Smooth muscle cell (in vitro differentiated cells): ENCODE results near the gene TMEM38B. TPM values are rescaled to one million over a fixed set of nuclear protein-coding genes. Genes with fewer than 3 reads are reported as not detected.

Experiments used
- DNase-seq: peaks from one replicate; lab custom pipeline; 2025; ENCODE audit not compliant: unreplicated experiment; lab: John Stamatoyannopoulos, UW
- H2AFZ ChIP-seq: fragments of 200-600 bp; sonication (generic); 2 replicates; pipeline ENCODE4 v1.6.0; 2016; ENCODE audit warnings: antibody characterized with exemption, low read depth, mild to moderate bottlenecking
- H3F3A ChIP-seq: fragments of 200-600 bp; sonication (generic); 2 replicates; pipeline ENCODE4 v1.6.0; 2017; ENCODE audit warnings: antibody characterized with exemption, low read depth
- H3K27ac ChIP-seq: fragments of 200-600 bp; sonication (generic); 2 replicates; pipeline ENCODE4 v1.5.1; 2016; ENCODE audit warnings: low read depth, mild to moderate bottlenecking
- H3K27me3 ChIP-seq: fragments of 200-600 bp; sonication (generic); 2 replicates; pipeline ENCODE4 v1.6.1; 2016; ENCODE audit warnings: low read depth, mild to moderate bottlenecking
- H3K36me3 ChIP-seq: fragments of 200-600 bp; sonication (generic); 2 replicates; pipeline ENCODE4 v1.5.1; 2016; ENCODE audit warnings: low read depth
- H3K4me1 ChIP-seq: fragments of 200-600 bp; sonication (generic); 2 replicates; pipeline ENCODE4 v1.5.1; 2016; ENCODE audit warnings: low read depth
- H3K4me2 ChIP-seq: fragments of 200-600 bp; sonication (generic); 2 replicates; pipeline ENCODE4 v1.6.0; 2016; ENCODE audit warnings: mild to moderate bottlenecking
- H3K4me3 ChIP-seq: fragments of 200-600 bp; sonication (generic); 2 replicates; pipeline ENCODE4 v1.5.1; 2016; ENCODE audit warnings: mild to moderate bottlenecking
- H3K79me2 ChIP-seq: fragments of 200-600 bp; sonication (generic); 2 replicates; pipeline ENCODE4 v1.6.0; 2016; ENCODE audit warnings: low read depth, mild to moderate bottlenecking
- H3K9ac ChIP-seq: fragments of 200-600 bp; sonication (generic); 2 replicates; pipeline ENCODE4 v1.6.0; 2016; ENCODE audit warnings: low read depth
- H3K9me3 ChIP-seq: fragments of 200-600 bp; sonication (generic); replicated peaks from 2 replicates; pipeline ENCODE4 v1.5.1; 2016; ENCODE audit warnings: low read depth
- H4K20me1 ChIP-seq: fragments of 200-600 bp; sonication (generic); 2 replicates; pipeline ENCODE4 v1.6.0; 2016; ENCODE audit warnings: low read depth
- CTCF ChIP-seq: fragments of 200-600 bp; sonication (generic); IDR thresholded peaks from 2 replicates; pipeline ENCODE4 v1.5.1; 2017; ENCODE audit warnings: borderline replicate concordance, mild to moderate bottlenecking, antibody characterized with exemption; ENCODE audit not compliant: insufficient read depth, poor library complexity, severe bottlenecking
- WGBS: methylation state at CpG from one replicate; pipeline ENCODE4 v1.1.7; 2016; ENCODE audit warnings: low lambda C conversion rate; 5-methylcytosine and 5-hydroxymethylcytosine counted together
- polyA plus RNA-seq: library from polyadenylated mRNA; unstranded; fragments of >200 nt; fragmentation: Nextera tagmentation; extraction: Ambion mirVana; gene quantifications from 2 replicates; pipeline ENCODE4 v1.2.1, GENCODE V29; 2016
- total RNA-seq: library from RNA; depleted of rRNA; stranded (reverse); fragments of >200 nt; gene quantifications from 2 replicates; pipeline ENCODE4 v1.2.3, GENCODE V29; 2014

Gene TMEM38B
- total and polyA plus RNA-seq, 2 experiments from 2014 or later, result 15.9 to 28.4 TPM

- Histone ChIP-seq H3K4me1 (peaks cover 10% of the 10 kb centered on the region), H2AFZ (no peak overlapping the region), H3K9ac (no peak overlapping the region), H3F3A (no peaks in the 10 kb centered on the region), H3K79me2 (no peaks in the 10 kb centered on the region), H3K36me3 (no peaks in the 10 kb centered on the region), H3K4me3 (no peak overlapping the region), H3K4me2 (no peak overlapping the region), H3K27ac (no peak overlapping the region), H3K9me3 (no peaks in the 10 kb centered on the region), H3K27me3 (peaks cover 3% of the 10 kb centered on the region), H4K20me1 (no peaks in the 10 kb centered on the region)
- WGBS, result 85% methylated on average over 3 of the region's 3 CpGs
- DNase-seq, result no peak
- TF ChIP-seq CTCF, result no peak
Measured at GRCh38 chr9:105670315-105670714, 24.0 kb upstream of the TMEM38B start.

- no peaks in the 10 kb centered on the region for H3F3A ChIP-seq
- H3K4me2 ChIP-seq, result no peak overlapping the region
- no peak for DNase-seq
- H3K9me3 ChIP-seq, result no peaks in the 10 kb centered on the region
- H2AFZ ChIP-seq, result no peak overlapping the region
- H3K9ac ChIP-seq, result no peak overlapping the region
- no peaks in the 10 kb centered on the region for H3K36me3 ChIP-seq
- no peaks in the 10 kb centered on the region for H4K20me1 ChIP-seq
- H3K4me1 ChIP-seq, result peaks cover 14% of the 10 kb centered on the region
- TF ChIP-seq CTCF, result no peak
- no peak overlapping the region for H3K4me3 ChIP-seq
- no peak overlapping the region for H3K27ac ChIP-seq
- WGBS, result 93% methylated on average over 3 of the region's 3 CpGs
- peaks cover 3% of the 10 kb centered on the region for H3K27me3 ChIP-seq
- H3K79me2 ChIP-seq, result no peaks in the 10 kb centered on the region
Measured at GRCh38 chr9:105670775-105671174, 23.6 kb upstream of the TMEM38B start.

- 56% methylated on average over 3 of the region's 3 CpGs for WGBS
- DNase-seq, result no peak
- H3K9me3 ChIP-seq, result no peaks in the 10 kb centered on the region
- H4K20me1 ChIP-seq, result no peaks in the 10 kb centered on the region
- H2AFZ ChIP-seq, result no peak overlapping the region
- no peak overlapping the region for H3K4me3 ChIP-seq
- TF ChIP-seq CTCF, result no peak
- no peak overlapping the region for H3K27ac ChIP-seq
- H3F3A ChIP-seq, result no peaks in the 10 kb centered on the region
- H3K4me2 ChIP-seq, result no peak overlapping the region
- H3K27me3 ChIP-seq, result peaks cover 3% of the 10 kb centered on the region
- H3K4me1 ChIP-seq, result peaks cover 24% of the 10 kb centered on the region
- H3K79me2 ChIP-seq, result no peaks in the 10 kb centered on the region
- no peaks in the 10 kb centered on the region for H3K36me3 ChIP-seq
- no peak overlapping the region for H3K9ac ChIP-seq
Measured at GRCh38 chr9:105672711-105673234, 21.6 kb upstream of the TMEM38B start.

GRCh38 chr9:105673850-105674387, 20.4 kb upstream of the TMEM38B start:
- DNase-seq, result no peak
- peaks cover 34% of the 10 kb centered on the region for H3K4me1 ChIP-seq
- H3K27ac ChIP-seq, result no peak overlapping the region
- no peaks in the 10 kb centered on the region for H3K9me3 ChIP-seq
- H3K9ac ChIP-seq, result no peak overlapping the region
- H3K36me3 ChIP-seq, result no peaks in the 10 kb centered on the region
- WGBS, result 89% methylated on average over 3 of the region's 3 CpGs
- H3K4me2 ChIP-seq, result no peak overlapping the region
- no peak overlapping the region for H3K4me3 ChIP-seq
- H3K79me2 ChIP-seq, result no peaks in the 10 kb centered on the region
- H2AFZ ChIP-seq, result no peak overlapping the region
- no peaks in the 10 kb centered on the region for H3F3A ChIP-seq
- H4K20me1 ChIP-seq, result no peaks in the 10 kb centered on the region
- TF ChIP-seq CTCF, result no peak
- peaks cover 3% of the 10 kb centered on the region for H3K27me3 ChIP-seq
